Measurements from ENCODE around the gene OLFM2.

The OLFM2 gene

DNA sequence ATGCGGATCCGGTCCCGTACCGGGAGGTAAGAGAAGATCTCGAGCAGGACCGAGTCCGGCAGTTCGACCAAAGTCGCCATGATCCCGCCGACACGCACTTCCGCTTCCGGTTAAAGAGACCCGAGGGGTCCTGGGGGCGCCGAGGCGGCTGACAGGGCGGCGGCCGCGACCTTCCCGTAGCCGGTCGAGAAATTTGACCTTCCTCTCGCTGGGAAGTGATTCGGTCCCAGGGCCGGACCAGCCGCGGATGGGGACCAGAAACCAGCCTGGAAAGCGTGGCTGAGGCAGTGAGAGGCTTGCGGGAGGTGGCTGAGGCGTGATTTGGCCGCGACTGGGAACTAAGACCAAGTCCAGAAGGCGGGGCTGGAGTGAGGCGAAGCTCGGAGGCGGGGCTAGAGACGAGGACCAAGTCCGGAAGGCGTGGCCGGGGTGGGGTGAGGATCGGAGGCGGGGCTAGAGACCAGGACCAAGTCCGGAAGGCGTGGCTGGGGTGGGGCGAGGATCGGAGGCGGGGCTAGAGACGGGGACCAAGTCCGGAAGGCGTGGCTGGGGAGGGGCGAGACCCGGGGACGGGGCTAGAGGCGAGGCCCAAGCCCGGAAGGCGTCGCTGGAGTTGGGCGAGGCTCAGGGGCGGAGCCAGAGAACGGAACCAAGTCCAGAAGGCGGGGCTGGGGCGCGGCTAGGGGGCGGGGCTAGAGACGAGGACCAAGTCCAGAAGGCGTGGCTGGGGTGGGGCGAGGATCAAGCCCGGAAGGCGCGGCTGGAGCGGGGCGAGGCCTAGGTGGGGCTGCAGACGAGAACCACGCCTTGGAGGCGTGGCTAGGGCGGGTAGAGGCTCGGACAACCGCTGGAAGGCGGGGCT is 117.3 kb downstream of the OLFM2 start, which contains the start of gene FBXL12:
Gene FBXL12, minus strand, starts transcription at position 346 of the 862 bp plus-strand sequence. Its CDS starts 266 bp downstream, at position 80.
- TF ChIP-seq JUND (IDR thresholded peaks at IDR 0.05; ENCODE audit: low read depth) = no peak
- peak; percentile 75 to 98 for DNase-seq (ENCODE audit: low read depth in 1 of 2, low spot score in 1 of 2)
- in situ Hi-C loops (cut with HindIII; ENCODE audit: low pct_unique_long_range_greater_than_20kb, low sequenced_read_pairs) = no loop called here

DNA sequence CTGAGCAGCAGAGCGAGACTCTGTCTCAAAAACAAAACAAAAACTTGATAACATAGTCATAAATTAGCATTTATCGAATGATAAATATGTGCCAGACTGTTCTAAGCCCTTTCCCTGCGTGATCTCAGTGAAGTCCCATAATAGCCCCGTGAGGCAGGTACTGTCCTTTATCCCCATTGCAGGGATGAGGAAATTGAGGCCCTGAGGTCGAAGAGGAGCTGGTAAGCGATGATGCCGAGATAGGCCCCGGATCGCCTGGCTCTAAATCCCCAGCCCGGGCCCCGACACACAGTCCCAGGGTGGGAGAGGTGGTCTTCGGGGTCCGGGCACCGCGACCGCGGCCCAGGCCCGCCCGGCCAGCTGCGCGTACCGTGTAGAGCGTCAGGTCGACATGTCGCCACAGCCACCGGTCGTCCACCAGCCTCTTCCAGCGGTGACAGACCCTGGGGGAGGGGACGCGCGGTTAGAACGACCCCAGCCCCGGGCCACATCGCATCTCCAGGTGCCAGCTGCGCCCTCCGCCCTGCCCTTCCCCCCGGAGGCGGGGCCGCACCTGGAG is 118.1 kb downstream of the OLFM2 start:
- no peak for DNase-seq (ENCODE audit: low read depth in 1 of 2, low spot score in 1 of 2)
- in situ Hi-C loops (cut with HindIII; ENCODE audit: low pct_unique_long_range_greater_than_20kb, low sequenced_read_pairs) = no loop called here

DNA sequence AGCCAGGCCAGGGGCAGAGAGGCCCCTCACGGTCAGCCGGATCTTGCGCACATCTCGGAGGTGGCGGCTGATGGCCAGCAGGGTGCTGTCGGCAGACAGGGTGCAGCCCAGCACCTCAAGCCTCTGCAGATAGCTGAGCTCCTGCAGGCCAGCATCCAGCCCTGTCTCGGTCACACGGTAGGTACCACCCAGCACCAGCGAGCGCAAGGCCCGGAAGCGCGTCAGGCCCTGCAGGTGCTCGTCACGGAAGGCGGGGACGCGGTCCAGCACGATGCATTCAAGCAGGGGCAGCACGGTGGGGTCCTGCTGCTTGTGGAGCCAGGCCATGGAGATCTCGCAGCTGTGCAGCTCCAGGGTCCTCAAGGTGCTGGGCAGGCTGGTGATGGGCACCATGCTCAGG is 125.2 kb downstream of the OLFM2 start:
- in situ Hi-C loops (cut with HindIII; ENCODE audit: low pct_unique_long_range_greater_than_20kb, low sequenced_read_pairs) = no loop called here
- TF ChIP-seq JUND (IDR thresholded peaks at IDR 0.05; ENCODE audit: low read depth) = no peak
- no peak for DNase-seq (ENCODE audit: low read depth in 1 of 2, low spot score in 1 of 2)

More for the DNA sequence above, 118.1 kb downstream of the OLFM2 start:
- TF ChIP-seq JUND (IDR thresholded peaks at IDR 0.05; ENCODE audit: low read depth) = no peak

- no peak for DNase-seq (ENCODE audit: low read depth in 1 of 2, low spot score in 1 of 2)
- TF ChIP-seq JUND (IDR thresholded peaks at IDR 0.05; ENCODE audit: low read depth) = no peak
- in situ Hi-C loops (cut with HindIII; ENCODE audit: low pct_unique_long_range_greater_than_20kb, low sequenced_read_pairs) = no loop called here
Observed at GRCh38 chr19:9808855-9809824, 127.2 kb downstream of the OLFM2 start.

- in situ Hi-C loops (cut with HindIII; ENCODE audit: low pct_unique_long_range_greater_than_20kb, low sequenced_read_pairs) = no loop called here
- DNase-seq (ENCODE audit: low read depth in 1 of 2, low spot score in 1 of 2) = no peak
- no peak for TF ChIP-seq JUND (IDR thresholded peaks at IDR 0.05; ENCODE audit: low read depth)
Observed at GRCh38 chr19:9806803-9807202, 129.5 kb downstream of the OLFM2 start.

Data from T47D (cell line).